K562 (cell line): Measurements from ENCODE around the gene PLS1. TPM values are rescaled to one million over a fixed set of nuclear protein-coding genes. Genes with fewer than 3 reads are reported as not detected.
A peak's percentile ranks its signal among the peaks of the same experiment; 100 is the strongest.

ENCODE experiments used
- CHAMP1 ChIP-seq: fragments of 450-650 bp; IDR thresholded peaks from 2 replicates; pipeline ENCODE4 v1.6.1; 2016; ENCODE audit warnings: mild to moderate bottlenecking
- COPS2 ChIP-seq: fragments of 450-650 bp; conservative IDR thresholded peaks from 2 replicates; pipeline ENCODE4 v1.6.1; 2016; ENCODE audit warnings: mild to moderate bottlenecking, moderate library complexity
- FOXM1 ChIP-seq, 2 experiments: fragments of 450-650 bp in 1 of 2; sonication (generic) in 1 of 2; formaldehyde crosslinking in 1 of 2; IDR thresholded peaks; 2 replicates each; pipeline versions ENCODE4 v1.6.1 to v1.9.0; 2017 to 2022; ENCODE audit warnings: low read depth in 2 of 2, mild to moderate bottlenecking in 2 of 2, missing genetic modification reagents in 1 of 2, moderate library complexity in 1 of 2
- HMGXB4 ChIP-seq: sonication (generic); formaldehyde crosslinking; IDR thresholded peaks from 2 replicates; pipeline ENCODE4 v1.8.1; 2023; ENCODE audit warnings: mild to moderate bottlenecking, missing genetic modification reagents
- MEIS2 ChIP-seq: fragments of 450-650 bp; IDR thresholded peaks from 2 replicates; pipeline ENCODE4 v1.6.1; 2014; ENCODE audit warnings: mild to moderate bottlenecking; ENCODE audit not compliant: partially characterized antibody
- NFXL1 ChIP-seq: fragments of 450-650 bp; formaldehyde crosslinking; IDR thresholded peaks from 2 replicates; pipeline ENCODE4 v1.4.0; 2021; ENCODE audit warnings: mild to moderate bottlenecking
- PTTG1 ChIP-seq: fragments of 450-650 bp; IDR thresholded peaks from 2 replicates; pipeline ENCODE4 v1.6.1; 2016; ENCODE audit warnings: low read depth, mild to moderate bottlenecking, missing genetic modification characterization, missing compliant biosample characterization
- RAD21 ChIP-seq, 2 experiments: fragments of 250-450 bp in 1 of 2; fragments of 450-650 bp in 1 of 2; sonication (Bioruptor Pico) in 1 of 2; formaldehyde crosslinking in 1 of 2; IDR thresholded peaks in 1 of 2; conservative IDR thresholded peaks in 1 of 2; 2 replicates each; pipeline versions ENCODE4 v1.4.0 to v1.8.0; 2020 to 2022; ENCODE audit warnings: mild to moderate bottlenecking in 2 of 2, moderate library complexity in 1 of 2
- ZBTB26 ChIP-seq: fragments of 450-650 bp; formaldehyde crosslinking; IDR thresholded peaks from 2 replicates; pipeline ENCODE4 v1.4.0; 2022; ENCODE audit warnings: missing genetic modification characterization
- ZC3H4 ChIP-seq: sonication (generic); formaldehyde crosslinking; IDR thresholded peaks from 2 replicates; pipeline ENCODE4 v1.9.0; 2021; ENCODE audit warnings: missing genetic modification reagents, borderline replicate concordance
- ZNF318 ChIP-seq, 2 experiments: fragments of 450-650 bp; IDR thresholded peaks; 2 replicates each; pipeline ENCODE4 v1.6.1; 2016; ENCODE audit warnings: mild to moderate bottlenecking in 2 of 2, borderline replicate concordance in 1 of 2, low read depth in 1 of 2, moderate library complexity in 1 of 2
- polyA plus RNA-seq, 8 experiments: library from polyadenylated mRNA; depleted of rRNA in 4 of 8; stranded (reverse) in 5 of 8; unstranded in 3 of 8; fragments of >200 nt; fragmentation: Nextera tagmentation in 2 of 8; fragmentation: Illumina TruSeq in 1 of 8; extraction: Ambion mirVana in 2 of 8; extraction: Trizol in 1 of 8; gene quantifications; 2 replicates each; pipeline versions ENCODE4 v1.2.1 to v1.2.3, GENCODE V29; 2011 to 2014; ENCODE audit warnings: inconsistent platforms in 1 of 8, missing spikeins in 1 of 8
- total RNA-seq, 7 experiments: library from RNA; depleted of rRNA in 6 of 7; stranded (reverse); fragments of >200 nt in 6 of 7; fragmentation: Illumina TruSeq in 2 of 7; extraction: Trizol in 2 of 7; gene quantifications; 2 replicates each; pipeline versions ENCODE4 v1.2.1 to v1.2.3, GENCODE V29; 2011 to 2021; ENCODE audit warnings: low replicate concordance in 1 of 7

The PLS1 gene
- total and polyA plus RNA-seq, 9 of the 15 experiments (the other 6 are each of a cell fraction or from before 2014, with no cell fraction given) = 6.1 to 21.3 (median 13.0) TPM

GRCh38 chr3:142578329-142579223 is 17.6 kb upstream of the PLS1 start, which contains the start of gene ATR (continued):
- no peak for TF ChIP-seq ZNF318 (IDR thresholded peaks at IDR 0.05; ENCODE audit: borderline replicate concordance in 1 of 2, low read depth in 1 of 2)
- peak; percentile 84; the same call in 1 of the 2 replicates for TF ChIP-seq HMGXB4 (CRISPR knock-in tag)
- no peak for TF ChIP-seq RAD21 (CRISPR knock-in tag; conservative IDR thresholded peaks at IDR 0.05 in 1 of 2, IDR thresholded peaks at IDR 0.05 in 1 of 2)
- TF ChIP-seq FOXM1 (IDR thresholded peaks at IDR 0.05; ENCODE audit: low read depth) = peak; percentile 99
- 0 out of 2 replicates have a peak, but pooled peaks have one; percentile 68 for TF ChIP-seq FOXM1 (CRISPR knock-in tag; IDR thresholded peaks at IDR 0.05; ENCODE audit: low read depth)
- TF ChIP-seq PTTG1 (tag) = no peak
- no peak for TF ChIP-seq ZC3H4 (CRISPR knock-in tag)
- TF ChIP-seq MEIS2 = peak; percentile 46
- no peak for TF ChIP-seq ZBTB26 (CRISPR knock-in tag)
- no peak for TF ChIP-seq COPS2
- no peak for TF ChIP-seq NFXL1 (CRISPR knock-in tag)
- peak; percentile 100 for TF ChIP-seq CHAMP1
